HepG2 (cell line): ENCODE data around the gene NRL.

Source experiments
- POLR2AphosphoS5 ChIP-seq: IDR thresholded peaks from 2 replicates; pipeline ENCODE4 v1.6.1; 2012; ENCODE audit warnings: low read depth, low read length
- RFX1 ChIP-seq: fragments of 450-650 bp; IDR thresholded peaks from 2 replicates; pipeline ENCODE4 v1.6.1; 2017
- SIX4 ChIP-seq: sonication (generic); formaldehyde crosslinking; IDR thresholded peaks from 2 replicates; pipeline ENCODE4 v1.4.0; 2020; ENCODE audit warnings: missing genetic modification reagents
- TCF7L2 ChIP-seq: IDR thresholded peaks from 2 replicates; pipeline ENCODE4 v1.6.1; 2011; ENCODE audit warnings: mild to moderate bottlenecking, low read depth, low read length, moderate library complexity
- YY1 ChIP-seq: IDR thresholded peaks from 2 replicates; pipeline ENCODE4 v1.6.1; 2011; ENCODE audit warnings: low read length, low read depth, moderate library complexity, mild to moderate bottlenecking; ENCODE audit not compliant: insufficient read depth, insufficient replicate concordance
- TF ChIP-seq, protein P1 (sequence below): sonication (generic); formaldehyde crosslinking; IDR thresholded peaks from 2 replicates; pipeline ENCODE4 v1.5.0; 2020; ENCODE audit warnings: mild to moderate bottlenecking, missing genetic modification reagents, moderate library complexity

GRCh38 chr14:24081739-24082211 is 33.0 kb downstream of the NRL start:
- no peak for TF ChIP-seq TCF7L2
- TF ChIP-seq POLR2AphosphoS5, result no peak
- TF ChIP-seq, protein P1, sequence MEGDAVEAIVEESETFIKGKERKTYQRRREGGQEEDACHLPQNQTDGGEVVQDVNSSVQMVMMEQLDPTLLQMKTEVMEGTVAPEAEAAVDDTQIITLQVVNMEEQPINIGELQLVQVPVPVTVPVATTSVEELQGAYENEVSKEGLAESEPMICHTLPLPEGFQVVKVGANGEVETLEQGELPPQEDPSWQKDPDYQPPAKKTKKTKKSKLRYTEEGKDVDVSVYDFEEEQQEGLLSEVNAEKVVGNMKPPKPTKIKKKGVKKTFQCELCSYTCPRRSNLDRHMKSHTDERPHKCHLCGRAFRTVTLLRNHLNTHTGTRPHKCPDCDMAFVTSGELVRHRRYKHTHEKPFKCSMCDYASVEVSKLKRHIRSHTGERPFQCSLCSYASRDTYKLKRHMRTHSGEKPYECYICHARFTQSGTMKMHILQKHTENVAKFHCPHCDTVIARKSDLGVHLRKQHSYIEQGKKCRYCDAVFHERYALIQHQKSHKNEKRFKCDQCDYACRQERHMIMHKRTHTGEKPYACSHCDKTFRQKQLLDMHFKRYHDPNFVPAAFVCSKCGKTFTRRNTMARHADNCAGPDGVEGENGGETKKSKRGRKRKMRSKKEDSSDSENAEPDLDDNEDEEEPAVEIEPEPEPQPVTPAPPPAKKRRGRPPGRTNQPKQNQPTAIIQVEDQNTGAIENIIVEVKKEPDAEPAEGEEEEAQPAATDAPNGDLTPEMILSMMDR (CRISPR knock-in tag), result no peak
- no peak for TF ChIP-seq SIX4 (CRISPR knock-in tag)
- no peak for TF ChIP-seq YY1
- TF ChIP-seq RFX1, result no peak
